Hepatocyte (in vitro differentiated cells): Measurements from ENCODE around the gene MAPKBP1.

Experiments
- CTCF ChIP-seq: fragments of 200-600 bp; sonication (generic); IDR thresholded peaks from 2 replicates; pipeline ENCODE4 v1.5.1; 2016; ENCODE audit warnings: antibody characterized with exemption, mild to moderate bottlenecking; ENCODE audit not compliant: poor library complexity
- EZH2 ChIP-seq: fragments of 200-600 bp; sonication (generic); IDR thresholded peaks from 2 replicates; pipeline ENCODE4 v1.6.1; 2016; ENCODE audit warnings: antibody characterized with exemption, mild to moderate bottlenecking, borderline replicate concordance
- EZH2phosphoT487 ChIP-seq: fragments of 200-600 bp; sonication (generic); IDR thresholded peaks from one replicate; pipeline ENCODE4 v1.6.1; 2018; ENCODE audit warnings: antibody characterized with exemption, mild to moderate bottlenecking, low read depth, moderate library complexity; ENCODE audit not compliant: unreplicated experiment, severe bottlenecking

- TF ChIP-seq CTCF (no peak), EZH2 (no peak), EZH2phosphoT487 (no peak)
Measured at GRCh38 chr15:41874736-41875135, 100.5 kb downstream of the MAPKBP1 start.
